HepG2 (cell line): Measurements from ENCODE around the gene SHISA5. TPM values are rescaled to one million over a fixed set of nuclear protein-coding genes. Genes with fewer than 3 reads are reported as not detected.

ENCODE experiments used
- ATAC-seq: fragments of 200-7000 bp; cut with Tn5 transposase; 3 replicates; pipeline ENCODE4 v1.9.1; 2020; ENCODE audit warnings: mild to moderate bottlenecking, moderate library complexity
- BruUV-seq: library from RNA; stranded (reverse); fragments of 400-500 nt; replicated peaks from 2 replicates; lab custom pipeline; 2021; lab: Mats Ljungman, UMichigan
- CTCF ChIA-PET: fragments of 300-600 bp; formaldehyde crosslinking; extraction: SDS; loops from one replicate; lab custom pipeline; 2021; ENCODE audit warnings: low total read pairs, inconsistent platforms, low intra/inter-chr PET ratio; lab: Yijun Ruan, JAX
- POLR2A ChIA-PET: fragments of 350-600 bp; sonication (Branson Sonifier 250); formaldehyde crosslinking; loops from one replicate; lab custom pipeline; 2020; ENCODE audit warnings: antibody characterized with exemption, inconsistent platforms; lab: Yijun Ruan, JAX
- DNase-seq: peaks from one replicate; pipeline ENCODE4 v3.0.0-alpha.2; 2015; ENCODE audit warnings: low spot score
- FAIRE-seq: peaks from 3 replicates; lab custom pipeline; 2011; peaks lifted over from hg19 to GRCh38; lab: Jason Lieb, UNC
- H2AFZ ChIP-seq: one replicate; pipeline ENCODE4 v1.6.1; 2011; ENCODE audit warnings: low read length, inconsistent platforms
- H3K27ac ChIP-seq: fragments of 300-600 bp; 3 replicates; pipeline ENCODE4 v1.8.0; 2011; ENCODE audit warnings: mixed run types, mild to moderate bottlenecking, mixed read lengths, low read length, inconsistent platforms; ENCODE audit not compliant: insufficient read depth; ENCODE audit errors: extremely low read length
- H3K27me3 ChIP-seq, 2 experiments: fragments of 200-600 bp in 1 of 2; 2 replicates in 1 of 2; 3 replicates in 1 of 2; pipeline versions ENCODE4 v1.6.0 to v1.8.0; 2011; ENCODE audit warnings: low read length in 2 of 2, mild to moderate bottlenecking in 2 of 2, moderate library complexity in 2 of 2, inconsistent platforms in 1 of 2; ENCODE audit not compliant: insufficient read depth in 2 of 2, control insufficient read depth in 1 of 2
- H3K36me3 ChIP-seq, 2 experiments: fragments of 200-600 bp in 1 of 2; replicated peaks in 1 of 2; 2 replicates in 1 of 2; 3 replicates in 1 of 2; pipeline versions ENCODE4 v1.5.1 to v1.8.0; 2011; ENCODE audit warnings: low read length in 2 of 2, inconsistent platforms in 1 of 2; ENCODE audit not compliant: insufficient read depth in 2 of 2, control insufficient read depth in 1 of 2
- H3K4me1 ChIP-seq: 2 replicates; pipeline ENCODE4 v1.5.1; 2012; ENCODE audit warnings: low read length, inconsistent platforms; ENCODE audit not compliant: insufficient read depth
- H3K4me2 ChIP-seq: 2 replicates; pipeline ENCODE4 v1.6.0; 2011; ENCODE audit warnings: low read depth, low read length, inconsistent platforms
- H3K4me3 ChIP-seq, 3 experiments: fragments of 200-600 bp in 1 of 3; sonication (generic), shearing (Covaris generic) in 1 of 3; replicated peaks in 1 of 3; 2 replicates each; pipeline ENCODE4 v1.5.1; 2011 to 2016; ENCODE audit warnings: low read length in 3 of 3, inconsistent platforms in 2 of 3, low read depth in 2 of 3, mild to moderate bottlenecking in 2 of 3, control low read depth in 1 of 3, mixed read lengths in 1 of 3; ENCODE audit not compliant: insufficient read depth in 1 of 3
- H3K79me2 ChIP-seq: one replicate; pipeline ENCODE4 v1.6.1; 2011; ENCODE audit warnings: low read length, inconsistent platforms; ENCODE audit not compliant: insufficient read depth
- H3K9ac ChIP-seq: 2 replicates; pipeline ENCODE4 v1.6.0; 2011; ENCODE audit warnings: mild to moderate bottlenecking, low read depth, low read length, inconsistent platforms; ENCODE audit not compliant: insufficient read depth
- H3K9me3 ChIP-seq: 2 replicates; pipeline ENCODE4 v1.5.1; 2012; ENCODE audit warnings: mild to moderate bottlenecking, low read length
- H4K20me1 ChIP-seq: 2 replicates; pipeline ENCODE4 v1.6.0; 2011; ENCODE audit warnings: inconsistent platforms, mild to moderate bottlenecking, low read length, moderate library complexity; ENCODE audit not compliant: insufficient read depth
- IKZF1 ChIP-seq: fragments of 450-650 bp; IDR thresholded peaks from 2 replicates; pipeline ENCODE4 v1.7.1; 2016
- KLF11 ChIP-seq: IDR thresholded peaks from 2 replicates; pipeline ENCODE4 v1.6.1; 2016; ENCODE audit warnings: missing compliant biosample characterization
- MXD4 ChIP-seq: IDR thresholded peaks from 2 replicates; pipeline ENCODE4 v1.6.1; 2016; ENCODE audit warnings: mild to moderate bottlenecking, missing biosample characterization, missing genetic modification reagents
- RXRB ChIP-seq: IDR thresholded peaks from 2 replicates; pipeline ENCODE4 v1.6.1; 2016; ENCODE audit warnings: borderline replicate concordance, missing genetic modification reagents, missing compliant biosample characterization
- SAP130 ChIP-seq: IDR thresholded peaks from 2 replicates; pipeline ENCODE4 v1.6.1; 2016; ENCODE audit warnings: low read depth
- SRSF1 ChIP-seq: fragments of 200-400 bp; formaldehyde crosslinking; optimal IDR thresholded peaks from 2 replicates; pipeline ENCODE3; 2017; ENCODE audit warnings: mild to moderate bottlenecking, low read depth, low read length, moderate library complexity
- TBL1XR1 ChIP-seq: fragments of 150-350 bp; IDR thresholded peaks from 2 replicates; pipeline ENCODE4 v1.6.1; 2014; ENCODE audit warnings: borderline replicate concordance, low read length; ENCODE audit not compliant: partially characterized antibody
- TMF1 ChIP-seq: sonication (generic); formaldehyde crosslinking; IDR thresholded peaks from 2 replicates; pipeline ENCODE4 v1.8.1; 2022; ENCODE audit warnings: low read depth, missing genetic modification reagents
- ZNF354B ChIP-seq: sonication (generic); formaldehyde crosslinking; IDR thresholded peaks from 2 replicates; pipeline ENCODE4 v1.8.0; 2022; ENCODE audit warnings: mild to moderate bottlenecking, missing genetic modification reagents
- ZNF749 ChIP-seq: sonication (generic); formaldehyde crosslinking; IDR thresholded peaks from 2 replicates; pipeline ENCODE4 v1.8.0; 2022; ENCODE audit warnings: mild to moderate bottlenecking, missing genetic modification reagents, moderate library complexity, borderline replicate concordance
- ZNF773 ChIP-seq: sonication (generic); formaldehyde crosslinking; IDR thresholded peaks from 2 replicates; pipeline ENCODE4 v1.4.0; 2020; ENCODE audit warnings: missing genetic modification reagents, borderline replicate concordance
- WGBS: methylation state at CpG from one replicate; pipeline ENCODE4 v1.1.6; 2017; ENCODE audit warnings: low lambda C conversion rate; 5-methylcytosine and 5-hydroxymethylcytosine counted together
- in situ Hi-C: cut with HindIII; loops from 2 replicates; pipeline ENCODE4 v1.10.0; 2017; ENCODE audit warnings: low pct_unique_long_range_greater_than_20kb; ENCODE audit not compliant: extremely low pct_ligation_motif_present
- intact Hi-C: fragments of 100-400 bp; cut with micrococcal nuclease; formaldehyde crosslinking; loops from one replicate; pipeline ENCODE4 v1.10.0; 2022; ENCODE audit not compliant: unreplicated experiment
- polyA plus RNA-seq, 8 experiments: library from polyadenylated mRNA; depleted of rRNA in 3 of 8; stranded (reverse) in 7 of 8; unstranded in 1 of 8; fragments of >200 nt; fragmentation: Illumina TruSeq in 4 of 8; extraction: Trizol in 4 of 8; gene quantifications; 2 replicates each; pipeline versions ENCODE4 v1.2.1 to v1.2.3, GENCODE V29; 2011 to 2016; ENCODE audit warnings: low read depth in 4 of 8, missing spikeins in 1 of 8, mixed read lengths in 1 of 8; ENCODE audit not compliant: insufficient read depth in 1 of 8
- total RNA-seq, 5 experiments: library from RNA; depleted of rRNA; stranded (reverse); fragments of >200 nt; fragmentation: Illumina TruSeq; extraction: Trizol; gene quantifications; 2 replicates each; pipeline ENCODE4 v1.2.3, GENCODE V29; 2016; ENCODE audit warnings: low read depth in 1 of 5
- TF ChIP-seq, protein P1 (sequence below): sonication (generic); formaldehyde crosslinking; IDR thresholded peaks from 2 replicates; pipeline ENCODE4 v1.5.1; 2020; ENCODE audit warnings: missing genetic modification reagents, mild to moderate bottlenecking, borderline replicate concordance
- TF ChIP-seq, protein P2 (sequence below): sonication (generic); formaldehyde crosslinking; IDR thresholded peaks from 2 replicates; pipeline ENCODE4 v1.4.0; 2020; ENCODE audit warnings: low read depth, mild to moderate bottlenecking, missing genetic modification reagents

SHISA5 gene
- total and polyA plus RNA-seq, 2 of the 13 experiments (the other 11 are each of a cell fraction or from before 2014, with no cell fraction given) = 75.8 to 91.4 TPM

DNA sequence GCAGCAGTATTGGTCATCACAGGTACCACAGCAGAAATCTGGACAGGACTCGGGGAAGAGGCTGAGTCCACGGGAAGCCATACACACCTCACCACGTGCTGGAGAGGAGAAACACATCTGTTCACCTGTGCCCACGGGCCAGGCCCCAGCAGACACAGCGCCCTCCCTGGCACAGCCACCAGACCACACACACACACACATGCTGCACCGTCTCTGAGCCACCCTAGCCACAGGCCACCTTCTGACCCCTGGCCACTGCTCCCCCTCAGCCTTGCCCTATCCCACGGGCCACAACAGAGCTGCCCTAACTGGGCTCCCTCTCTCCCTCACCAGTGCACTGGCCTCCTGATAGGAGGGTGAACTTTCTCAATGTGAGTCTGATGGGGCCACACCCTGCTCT is 2.8 kb downstream of the SHISA5 start (continued):
- TF ChIP-seq IKZF1 (no peak), ZNF749 (no peak), SRSF1 (no peak), MXD4 (CRISPR knock-in tag) (no peak), RXRB (CRISPR knock-in tag) (no peak)
- TF ChIP-seq, all 625 proteins: peak for 0

DNA sequence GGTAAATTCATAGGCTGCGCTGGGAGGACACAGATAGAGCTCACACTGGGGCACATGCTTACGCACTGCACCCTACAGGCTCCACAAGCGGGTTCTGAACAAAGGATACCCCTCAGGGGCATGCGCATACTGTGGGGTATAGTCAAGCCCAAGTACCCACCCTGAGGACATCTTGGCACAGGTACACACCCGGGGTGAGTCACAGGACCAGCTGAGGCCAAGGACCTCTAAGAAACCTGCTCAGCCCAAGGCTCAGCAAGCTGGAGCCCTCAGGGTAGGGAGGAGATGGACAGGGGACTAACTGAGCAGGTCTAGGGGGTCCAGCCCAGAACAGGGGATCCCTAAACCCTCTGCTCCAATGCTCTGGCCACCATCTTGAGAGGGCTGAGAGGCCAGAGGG is 3.3 kb downstream of the SHISA5 start:
- H3K4me1 ChIP-seq = peaks cover 20% of the 10 kb centered on the region
- peaks cover 4% of the 10 kb centered on the region; the same call in 1 of the 2 replicates for H3K9me3 ChIP-seq
- no CpG with 5 or more reads among the region's 5 CpGs for WGBS
- no peak overlapping the region for H3K9ac ChIP-seq
- FAIRE-seq (no peak), ATAC-seq (no peak), DNase-seq (no peak)
- TF ChIP-seq ZNF773 (CRISPR knock-in tag) (no peak), TMF1 (CRISPR knock-in tag) (no peak), IKZF1 (no peak), TBL1XR1 (no peak), KLF11 (CRISPR knock-in tag) (no peak), ZNF354B (CRISPR knock-in tag) (no peak), SAP130 (no peak)
- TF ChIP-seq, protein P1, sequence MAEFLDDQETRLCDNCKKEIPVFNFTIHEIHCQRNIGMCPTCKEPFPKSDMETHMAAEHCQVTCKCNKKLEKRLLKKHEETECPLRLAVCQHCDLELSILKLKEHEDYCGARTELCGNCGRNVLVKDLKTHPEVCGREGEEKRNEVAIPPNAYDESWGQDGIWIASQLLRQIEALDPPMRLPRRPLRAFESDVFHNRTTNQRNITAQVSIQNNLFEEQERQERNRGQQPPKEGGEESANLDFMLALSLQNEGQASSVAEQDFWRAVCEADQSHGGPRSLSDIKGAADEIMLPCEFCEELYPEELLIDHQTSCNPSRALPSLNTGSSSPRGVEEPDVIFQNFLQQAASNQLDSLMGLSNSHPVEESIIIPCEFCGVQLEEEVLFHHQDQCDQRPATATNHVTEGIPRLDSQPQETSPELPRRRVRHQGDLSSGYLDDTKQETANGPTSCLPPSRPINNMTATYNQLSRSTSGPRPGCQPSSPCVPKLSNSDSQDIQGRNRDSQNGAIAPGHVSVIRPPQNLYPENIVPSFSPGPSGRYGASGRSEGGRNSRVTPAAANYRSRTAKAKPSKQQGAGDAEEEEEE = no peak
- TF ChIP-seq, protein P2, sequence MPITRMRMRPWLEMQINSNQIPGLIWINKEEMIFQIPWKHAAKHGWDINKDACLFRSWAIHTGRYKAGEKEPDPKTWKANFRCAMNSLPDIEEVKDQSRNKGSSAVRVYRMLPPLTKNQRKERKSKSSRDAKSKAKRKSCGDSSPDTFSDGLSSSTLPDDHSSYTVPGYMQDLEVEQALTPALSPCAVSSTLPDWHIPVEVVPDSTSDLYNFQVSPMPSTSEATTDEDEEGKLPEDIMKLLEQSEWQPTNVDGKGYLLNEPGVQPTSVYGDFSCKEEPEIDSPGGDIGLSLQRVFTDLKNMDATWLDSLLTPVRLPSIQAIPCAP = no peak
- H3K27ac ChIP-seq = no peak overlapping the region
- H3K4me3 ChIP-seq = no peak overlapping the region
- in situ Hi-C loops = loop anchor here (5.0 kb wide), 1 partner anchor 33 kb away; a partner anchor contains a TSS
- ChIA-PET CTCF (no interaction called here), POLR2A (interaction anchor here (1.8 kb wide), 1 partner anchor 28 kb away, joined by 4 read pairs; no protein-coding TSS in a partner anchor)
- no peaks in the 10 kb centered on the region for H4K20me1 ChIP-seq
- no peak overlapping the region for H2AFZ ChIP-seq
- peaks cover 0 to 8% of the 10 kb centered on the region in 2 experiments; a peak in 1 of 5 replicates for H3K27me3 ChIP-seq
- H3K79me2 ChIP-seq = no peaks in the 10 kb centered on the region
- no TSS peak for BruUV-seq
- intact Hi-C loops = no loop called here
- no peaks in the 10 kb centered on the region for H3K36me3 ChIP-seq
- no peak overlapping the region for H3K4me2 ChIP-seq
